GM12878 (cell line): ENCODE results near the gene DOCK1. TPM values are rescaled to one million over a fixed set of nuclear protein-coding genes. Genes with fewer than 3 reads are reported as not detected.

ENCODE experiments used
- ATAC-seq: fragments of 200-7000 bp; cut with Tn5 transposase; 3 replicates; pipeline ENCODE4 v1.9.1; 2020; ENCODE audit warnings: mild to moderate bottlenecking, moderate library complexity
- BruUV-seq: library from RNA; stranded (reverse); fragments of 400-500 nt; replicated peaks from 2 replicates; lab custom pipeline; 2021; lab: Mats Ljungman, UMichigan
- CTCF ChIA-PET: fragments of 300-600 bp; sonication (Branson Sonifier 250); formaldehyde crosslinking; extraction: SDS; loops from one replicate; lab custom pipeline; 2021; ENCODE audit warnings: inconsistent platforms; lab: Yijun Ruan, JAX
- POLR2A ChIA-PET: fragments of 350-600 bp; formaldehyde crosslinking; extraction: SDS; loops from one replicate; lab custom pipeline; 2021; ENCODE audit warnings: inconsistent platforms; lab: Charles Lee
- RAD21 ChIA-PET: fragments of 300-600 bp; sonication (Branson Sonifier 250); formaldehyde crosslinking; loops from one replicate; lab custom pipeline; 2023; ENCODE audit warnings: antibody characterized with exemption; ENCODE audit not compliant: unreplicated experiment; lab: Charles Lee
- SMC1A ChIA-PET: fragments of 300-600 bp; sonication (Branson Sonifier 250); formaldehyde crosslinking; loops from one replicate; lab custom pipeline; 2023; ENCODE audit not compliant: unreplicated experiment, uncharacterized antibody; lab: Charles Lee
- DNase-seq: peaks from one replicate; pipeline ENCODE4 v3.0.0-alpha.2; 2011; ENCODE audit warnings: low read depth, low spot score
- FAIRE-seq: peaks from 3 replicates; lab custom pipeline; 2011; peaks lifted over from hg19 to GRCh38; lab: Jason Lieb, UNC
- H2AFZ ChIP-seq: 2 replicates; pipeline ENCODE4 v1.6.0; 2011; ENCODE audit warnings: low read depth, low read length, control low read depth; ENCODE audit not compliant: control insufficient read depth
- H3K27ac ChIP-seq: 2 replicates; pipeline ENCODE4 v1.5.1; 2011; ENCODE audit warnings: control low read depth; ENCODE audit not compliant: control insufficient read depth, insufficient read depth
- H3K27me3 ChIP-seq, 2 experiments: replicated peaks in 1 of 2; 2 replicates each; pipeline versions ENCODE4 v1.6.0 to v1.6.1; 2011; ENCODE audit warnings: low read length in 1 of 2; ENCODE audit not compliant: control insufficient read depth in 2 of 2, insufficient read depth in 2 of 2
- H3K36me3 ChIP-seq, 2 experiments: 2 replicates each; pipeline ENCODE4 v1.5.1; 2011; ENCODE audit warnings: low read length in 1 of 2; ENCODE audit not compliant: control insufficient read depth in 2 of 2, insufficient read depth in 2 of 2
- H3K4me1 ChIP-seq: 2 replicates; pipeline ENCODE4 v1.6.1; 2011; ENCODE audit warnings: mild to moderate bottlenecking, low read length, moderate library complexity, mixed read lengths; ENCODE audit not compliant: control insufficient read depth, insufficient read depth
- H3K4me2 ChIP-seq: 2 replicates; pipeline ENCODE4 v1.6.0; 2011; ENCODE audit warnings: control low read depth; ENCODE audit not compliant: control insufficient read depth, insufficient read depth
- H3K4me3 ChIP-seq: fragments of 200-600 bp; sonication (generic); 2 replicates; pipeline ENCODE4 v1.5.1; 2016
- H3K79me2 ChIP-seq: 2 replicates; pipeline ENCODE4 v1.6.0; 2011; ENCODE audit warnings: low read length; ENCODE audit not compliant: control insufficient read depth, insufficient read depth
- H3K9ac ChIP-seq: 2 replicates; pipeline ENCODE4 v1.8.0; 2011; ENCODE audit warnings: low read length, control low read depth, mixed read lengths; ENCODE audit not compliant: control insufficient read depth, insufficient read depth
- H3K9me3 ChIP-seq: replicated peaks from 3 replicates; pipeline ENCODE4 v1.5.1; 2011; ENCODE audit warnings: mild to moderate bottlenecking, low read length; ENCODE audit not compliant: control insufficient read depth, insufficient read depth
- H4K20me1 ChIP-seq: 2 replicates; pipeline ENCODE4 v1.6.0; 2011; ENCODE audit not compliant: control insufficient read depth, insufficient read depth
- EED ChIP-seq: sonication (generic); IDR thresholded peaks from 2 replicates; pipeline ENCODE4 v1.6.1; 2016; ENCODE audit warnings: antibody characterized with exemption, low read depth
- HDAC6 ChIP-seq: fragments of 200-600 bp; sonication (generic); IDR thresholded peaks from one replicate; pipeline ENCODE4 v1.8.0; 2017; ENCODE audit warnings: antibody characterized with exemption; ENCODE audit not compliant: unreplicated experiment
- HSF1 ChIP-seq: fragments of 150-350 bp; IDR thresholded peaks from 2 replicates; pipeline ENCODE4 v1.6.1; 2014; ENCODE audit warnings: mild to moderate bottlenecking, low read depth, low read length
- MTA3 ChIP-seq: IDR thresholded peaks from 2 replicates; pipeline ENCODE4 v1.6.1; 2012; ENCODE audit warnings: low read length, inconsistent platforms, borderline replicate concordance
- NBN ChIP-seq: fragments of 450-650 bp; IDR thresholded peaks from 2 replicates; pipeline ENCODE4 v1.6.1; 2016
- PAX8 ChIP-seq: fragments of 450-650 bp; IDR thresholded peaks from 2 replicates; pipeline ENCODE4 v1.6.1; 2017; ENCODE audit warnings: mild to moderate bottlenecking, moderate library complexity
- PRDM15 ChIP-seq: fragments of 450-650 bp; formaldehyde crosslinking; IDR thresholded peaks from 2 replicates; pipeline ENCODE4 v1.4.0; 2020; ENCODE audit warnings: mild to moderate bottlenecking, moderate library complexity
- SREBF1 ChIP-seq: IDR thresholded peaks from 2 replicates; pipeline ENCODE4 v1.6.1; 2012; ENCODE audit warnings: mild to moderate bottlenecking, low read length
- ZNF687 ChIP-seq: fragments of 450-650 bp; IDR thresholded peaks from 2 replicates; pipeline ENCODE4 v1.6.1; 2017; ENCODE audit warnings: mild to moderate bottlenecking, moderate library complexity
- ZSCAN29 ChIP-seq: fragments of 450-650 bp; IDR thresholded peaks from 2 replicates; pipeline ENCODE4 v1.6.1; 2017; ENCODE audit warnings: mild to moderate bottlenecking, moderate library complexity
- WGBS: methylation state at CpG from one replicate; pipeline ENCODE4 v1.1.6; 2016; ENCODE audit warnings: low lambda C conversion rate; ENCODE audit not compliant: insufficient replicate concordance, insufficient coverage; ENCODE audit errors: missing lambda C conversion rate; 5-methylcytosine and 5-hydroxymethylcytosine counted together
- in situ Hi-C: fragments of 300-500 bp; cut with MboI; formaldehyde crosslinking; loops from 9 replicates; pipeline ENCODE4 v1.14.3; 2018; ENCODE audit warnings: mixed read lengths
- intact Hi-C: fragments of 100-400 bp; cut with micrococcal nuclease; formaldehyde crosslinking; loops from one replicate; pipeline ENCODE4 v1.14.2; 2022; ENCODE audit not compliant: unreplicated experiment
- polyA plus RNA-seq, 11 experiments: library from polyadenylated mRNA; depleted of rRNA in 4 of 11; unstranded in 6 of 11; stranded (reverse) in 5 of 11; fragments of >200 nt; fragmentation: Nextera tagmentation in 4 of 11; fragmentation: Illumina TruSeq in 1 of 11; extraction: Ambion mirVana in 4 of 11; extraction: Trizol in 1 of 11; gene quantifications; 1 replicate in 1 of 11; 2 replicates in 10 of 11; pipeline versions ENCODE4 v1.2.1 to v1.2.3, GENCODE V29; 2011 to 2016; ENCODE audit warnings: inconsistent platforms in 2 of 11, missing spikeins in 2 of 11, low read depth in 1 of 11
- total RNA-seq, 4 experiments: library from RNA; depleted of rRNA in 3 of 4; stranded (reverse); fragments of >200 nt in 3 of 4; fragmentation: Illumina TruSeq in 1 of 4; extraction: Trizol in 1 of 4; gene quantifications; 2 replicates each; pipeline versions ENCODE4 v1.2.1 to v1.2.3, GENCODE V29; 2013 to 2021

The DOCK1 gene
- total and polyA plus RNA-seq, 10 of the 15 experiments (the other 5 are each of a cell fraction or from before 2014, with no cell fraction given): 0.05 to 0.18 TPM; not detected in 8

GRCh38 chr10:126963354-126963753 is 58.1 kb downstream of the DOCK1 start (continued):
- no peak for TF ChIP-seq ZNF687
- TF ChIP-seq, all 136 proteins: peak for 0

GRCh38 chr10:126964190-126964589 is 59.0 kb downstream of the DOCK1 start:
- SMC1A ChIA-PET: interaction anchor here (0.6 kb wide), 1 partner anchor 197 kb away, joined by 4 read pairs; no protein-coding TSS in a partner anchor

More at GRCh38 chr10:126964190-126964589, 59.0 kb downstream of the DOCK1 start:
- ChIA-PET RAD21 (no interaction called here), POLR2A (no interaction called here), CTCF (no interaction called here)
- Histone ChIP-seq H3K36me3 (no peaks in the 10 kb centered on the region), H3K4me2 (no peak overlapping the region), H3K4me3 (no peak overlapping the region), H3K9me3 (no peaks in the 10 kb centered on the region; the same call in 2 of the 3 replicates), H3K4me1 (no peaks in the 10 kb centered on the region), H3K79me2 (no peaks in the 10 kb centered on the region), H4K20me1 (no peaks in the 10 kb centered on the region), H3K27ac (no peak overlapping the region), H2AFZ (no peak overlapping the region), H3K27me3 (no peaks in the 10 kb centered on the region), H3K9ac (no peak overlapping the region)
- no peak for DNase-seq
- FAIRE-seq: no peak
- no TSS peak for BruUV-seq
- WGBS: 3% methylated on average over 7 of the region's 7 CpGs
- in situ Hi-C loops: no loop called here
- no peak for ATAC-seq
- intact Hi-C loops: no loop called here
- TF ChIP-seq PAX8 (no peak), EED (no peak), PRDM15 (CRISPR knock-in tag) (no peak), HSF1 (no peak), HDAC6 (no peak), MTA3 (no peak), NBN (no peak), ZSCAN29 (no peak), SREBF1 (no peak)
